Lower lobe of right lung (tissue), 2 donors: ENCODE data around the gene PFDN6. TPM values are rescaled to one million over a fixed set of nuclear protein-coding genes. Genes with fewer than 3 reads are reported as not detected.
A peak's percentile ranks its signal among the peaks of the same experiment; 100 is the strongest.
"Not testable (repeated sequence)": the region's sequence is repeated elsewhere in the genome, so short reads cannot be mapped to it uniquely, and the experiment has no call there.

Experiments
- ATAC-seq, 2 donors: fragments of 200-7000 bp; cut with Tn5 transposase; one replicate each; pipeline ENCODE4 v1.9.1; 2020 to 2022; ENCODE audit warnings: mild to moderate bottlenecking in 2 of 2, moderate library complexity in 2 of 2
- DNase-seq: peaks from one replicate; pipeline ENCODE4 v3.0.0-alpha.2; 2020
- H3K27ac ChIP-seq: fragments of 200-600 bp; one replicate; pipeline ENCODE4 v1.8.0; 2022
- H3K27me3 ChIP-seq: fragments of 200-600 bp; one replicate; pipeline ENCODE4 v1.8.0; 2022; ENCODE audit warnings: low read depth
- H3K36me3 ChIP-seq: fragments of 200-600 bp; one replicate; pipeline ENCODE4 v1.8.0; 2022; ENCODE audit warnings: mild to moderate bottlenecking
- H3K4me1 ChIP-seq: fragments of 200-600 bp; one replicate; pipeline ENCODE4 v1.8.0; 2022
- H3K4me3 ChIP-seq: fragments of 200-600 bp; one replicate; pipeline ENCODE4 v1.8.0; 2022; ENCODE audit warnings: mild to moderate bottlenecking
- H3K9me3 ChIP-seq: fragments of 200-600 bp; one replicate; pipeline ENCODE4 v1.8.0; 2022
- CTCF ChIP-seq: fragments of 200-600 bp; IDR thresholded peaks from one replicate; pipeline ENCODE4 v1.8.0; 2022; ENCODE audit warnings: antibody characterized with exemption, mild to moderate bottlenecking
- intact Hi-C: fragments of 100-400 bp; cut with DNase I; formaldehyde crosslinking; loops from one replicate; pipeline ENCODE4 v1.11.0; 2022
- total RNA-seq: library from RNA; stranded (reverse); fragmentation: NEBNext Ultra II Directional; extraction: Animal tissue kit (Norgen Biotek cat#: 25700); gene quantifications from one replicate; pipeline ENCODE4 v1.2.1, GENCODE V29; 2021
- donor health status: DM: no; HTN: yes; CAD: no; lungs with severe emphysema.

The PFDN6 gene
- total RNA-seq, 1 donor from 2014 or later = 32.9 TPM

- Histone ChIP-seq H3K36me3 (peaks cover 78% of the 10 kb centered on the region), H3K4me1 (peaks cover 39% of the 10 kb centered on the region), H3K9me3 (no peaks in the 10 kb centered on the region), H3K27me3 (no peaks in the 10 kb centered on the region), H3K27ac (no peak overlapping the region), H3K4me3 (no peak overlapping the region)
- no peak for DNase-seq
- intact Hi-C loops = no loop called here
- peak; percentile 17 for TF ChIP-seq CTCF
- ATAC-seq = no peak
These were observed 9.4 kb upstream of the PFDN6 start for GRCh38 chr6:33279971-33280511.

- H3K36me3 ChIP-seq = peaks cover 78% of the 10 kb centered on the region
- peaks cover 34% of the 10 kb centered on the region for H3K4me1 ChIP-seq
- no peak overlapping the region for H3K27ac ChIP-seq
- no peak overlapping the region for H3K4me3 ChIP-seq
- ATAC-seq = no peak
- TF ChIP-seq CTCF = no peak
- H3K27me3 ChIP-seq = no peaks in the 10 kb centered on the region
- H3K9me3 ChIP-seq = no peaks in the 10 kb centered on the region
- intact Hi-C loops = no loop called here
- no peak for DNase-seq
These were observed 8.9 kb upstream of the PFDN6 start for GRCh38 chr6:33280539-33280938.

GRCh38 chr6:33285214-33285613 lies 4.2 kb upstream of the PFDN6 start:
- H3K9me3 ChIP-seq, H3K4me3 ChIP-seq, DNase-seq, H3K27me3 ChIP-seq, H3K27ac ChIP-seq, intact Hi-C loops, ATAC-seq: not testable (repeated sequence)
- H3K4me1 ChIP-seq = peaks cover 16% of the 10 kb centered on the region
- peaks cover 71% of the 10 kb centered on the region for H3K36me3 ChIP-seq

- H3K4me1 ChIP-seq = peaks cover 25% of the 10 kb centered on the region
- H3K27me3 ChIP-seq = no peaks in the 10 kb centered on the region
- TF ChIP-seq CTCF = no peak
- ATAC-seq = no peak
- DNase-seq = no peak
- intact Hi-C loops = no loop called here
- no peaks in the 10 kb centered on the region for H3K9me3 ChIP-seq
- H3K27ac ChIP-seq = no peak overlapping the region
- peaks cover 70% of the 10 kb centered on the region for H3K36me3 ChIP-seq
- H3K4me3 ChIP-seq = no peak overlapping the region
These were observed 2.2 kb upstream of the PFDN6 start for GRCh38 chr6:33286946-33287914.

GRCh38 chr6:33288141-33288920 lies 1.1 kb upstream of the PFDN6 start:
- Histone ChIP-seq H3K4me1 (peaks cover 25% of the 10 kb centered on the region), H3K4me3 (peak overlapping the region; percentile 76), H3K27me3 (no peaks in the 10 kb centered on the region), H3K9me3 (no peaks in the 10 kb centered on the region), H3K27ac (peak overlapping the region; percentile 75), H3K36me3 (peaks cover 74% of the 10 kb centered on the region)
- DNase-seq (peak; percentile 47), ATAC-seq (peak in 1 of 2 donors; percentile 1)
- no peak for TF ChIP-seq CTCF
- intact Hi-C loops = no loop called here
